Urothelium cell line (cell line): ENCODE data around the gene COL4A4.

Experiments used
- DNase-seq: peaks from one replicate; pipeline ENCODE4 v3.0.0; 2011; ENCODE audit warnings: low spot score, mixed read lengths
- FAIRE-seq: peaks from 2 replicates; lab custom pipeline; 2011; peaks lifted over from hg19 to GRCh38; lab: Jason Lieb, UNC

The COL4A4 gene

DNA sequence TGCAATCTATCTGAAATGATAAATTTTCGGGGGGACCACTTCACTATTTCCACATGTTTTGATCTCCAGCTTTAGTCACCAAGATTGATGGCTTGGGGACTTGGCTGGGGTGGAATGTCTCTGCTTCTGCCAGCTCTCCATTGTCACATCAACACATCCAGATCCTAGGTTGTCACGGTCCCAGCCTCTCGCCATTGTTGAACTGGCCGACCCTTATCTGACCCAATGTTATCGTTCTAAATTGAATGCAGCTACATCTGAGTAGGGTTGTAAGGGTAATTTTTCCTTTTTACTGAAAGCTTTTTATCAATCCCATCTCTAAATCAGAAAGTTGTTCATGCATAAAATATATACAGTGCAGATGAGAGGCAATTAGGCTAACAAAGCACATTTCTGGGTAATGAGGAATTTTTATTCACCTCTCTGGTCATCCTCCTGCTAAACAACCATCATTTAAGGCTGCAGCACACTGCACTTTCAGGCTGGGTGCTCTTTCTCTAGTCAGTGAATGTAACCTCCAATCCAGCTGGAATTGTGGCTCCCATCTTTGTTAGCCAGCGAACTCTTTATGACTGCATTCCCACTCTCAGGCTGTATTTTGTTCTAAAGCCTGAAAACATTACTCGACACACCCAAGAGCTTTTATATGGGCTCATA, 128.2 kb downstream of the COL4A4 start:
- no peak for FAIRE-seq
- no peak for DNase-seq

DNA sequence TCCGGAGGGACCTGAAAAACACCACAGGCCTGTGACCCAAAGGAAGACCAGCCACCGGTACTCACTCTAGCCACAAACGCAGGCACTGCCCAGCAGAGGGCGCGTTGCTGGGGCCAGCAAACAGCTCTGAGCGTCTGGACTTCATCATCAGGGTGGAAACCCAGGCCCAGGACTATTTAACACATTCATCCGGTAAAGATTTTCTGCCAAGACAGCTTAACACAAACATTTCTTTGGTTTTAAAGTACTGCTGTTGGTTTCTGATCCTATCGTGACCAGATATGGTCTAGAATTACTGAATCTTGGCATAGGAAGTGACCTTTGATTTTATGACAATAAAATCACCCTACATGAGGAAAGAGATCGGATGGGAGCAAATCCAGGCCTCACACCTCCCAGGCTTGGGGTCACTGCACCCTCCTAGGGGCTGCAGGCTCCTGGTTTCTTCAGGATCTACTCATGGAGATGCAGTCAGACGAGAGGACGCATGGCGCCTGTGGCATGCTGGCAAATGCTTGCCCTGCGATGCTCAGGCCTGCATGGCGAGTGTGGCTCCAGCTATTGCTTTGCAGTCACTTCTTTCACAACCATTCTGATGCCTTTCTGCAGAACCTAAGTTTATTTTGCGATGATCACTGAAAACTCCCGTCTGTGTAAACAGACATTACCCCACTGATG, 130.4 kb downstream of the COL4A4 start:
- FAIRE-seq: no peak
- DNase-seq: peak; percentile 54

GRCh38 chr2:227031379-227031778, 132.6 kb downstream of the COL4A4 start:
- FAIRE-seq (no peak), DNase-seq (no peak)

- DNase-seq (no peak), FAIRE-seq (no peak)
These were observed 133.2 kb downstream of the COL4A4 start for GRCh38 chr2:227030789-227031188.

DNA sequence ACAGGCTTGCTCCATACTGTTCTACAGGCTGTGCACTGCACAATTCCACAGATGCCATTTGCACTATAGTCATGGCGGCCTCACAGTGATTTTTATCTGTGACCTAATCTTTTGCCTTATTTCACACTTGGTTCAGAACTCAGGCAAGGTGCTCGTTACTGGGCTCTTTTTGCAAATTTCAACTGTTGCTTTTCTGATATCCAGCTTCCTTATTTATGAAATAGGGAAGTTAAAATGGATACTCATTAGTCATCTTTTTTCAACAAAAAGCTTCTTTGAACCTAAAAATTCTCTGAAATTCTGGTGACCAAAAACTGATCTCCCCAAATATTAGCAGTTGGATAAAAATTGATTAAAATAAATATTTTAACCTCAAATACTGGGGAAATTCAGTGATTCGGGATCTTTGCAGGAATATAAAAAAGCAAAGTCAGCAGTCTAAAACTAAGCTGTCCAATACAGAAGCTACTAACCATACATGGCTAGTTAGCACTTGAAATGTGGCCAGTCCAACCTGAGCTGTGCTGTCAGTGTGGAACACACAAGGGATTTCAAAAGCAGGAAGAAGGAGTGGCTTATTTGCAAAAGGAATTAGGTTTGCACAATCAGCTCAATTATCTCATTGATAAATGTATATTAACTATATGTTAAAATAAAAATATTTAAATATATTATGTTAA, 134.4 kb downstream of the COL4A4 start:
- DNase-seq (no peak), FAIRE-seq (no peak)

GRCh38 chr2:227025510-227025909, 138.5 kb downstream of the COL4A4 start:
- FAIRE-seq: no peak
- no peak for DNase-seq

- FAIRE-seq (no peak), DNase-seq (no peak)
These were observed 141.4 kb downstream of the COL4A4 start for GRCh38 chr2:227022608-227023007.

GRCh38 chr2:227020416-227020815, 143.6 kb downstream of the COL4A4 start:
- DNase-seq (no peak), FAIRE-seq (no peak)

GRCh38 chr2:227016894-227017293, 147.1 kb downstream of the COL4A4 start:
- no peak for FAIRE-seq
- DNase-seq: no peak

DNA sequence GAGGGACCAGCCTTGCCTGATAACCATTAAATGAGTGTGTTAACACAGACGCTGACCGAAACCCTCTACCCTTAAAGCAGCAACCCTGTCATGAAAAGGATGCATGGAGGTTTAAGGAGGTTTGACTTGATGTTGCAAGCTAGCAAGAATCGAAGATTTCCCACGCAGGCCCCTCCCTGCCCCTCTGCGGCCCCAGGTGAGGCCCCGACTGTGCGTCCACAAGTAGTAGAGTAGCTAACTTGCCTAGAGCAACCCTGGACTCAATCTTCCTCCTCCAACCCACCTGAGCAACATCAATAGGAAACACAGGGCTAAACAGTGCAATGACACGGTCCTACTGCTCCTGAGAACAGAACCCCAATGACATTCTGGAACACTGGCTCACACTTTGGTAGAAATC, 150.1 kb downstream of the COL4A4 start:
- DNase-seq (no peak), FAIRE-seq (no peak)

GRCh38 chr2:227013330-227013729, 150.7 kb downstream of the COL4A4 start:
- FAIRE-seq (no peak), DNase-seq (no peak)

GRCh38 chr2:227010433-227010832, 153.6 kb downstream of the COL4A4 start:
- DNase-seq: no peak
- no peak for FAIRE-seq

- DNase-seq (no peak), FAIRE-seq (no peak)
These were observed 156.1 kb downstream of the COL4A4 start for GRCh38 chr2:227007940-227008339.

GRCh38 chr2:227007148-227007547, 156.9 kb downstream of the COL4A4 start:
- FAIRE-seq (no peak), DNase-seq (no peak)

DNA sequence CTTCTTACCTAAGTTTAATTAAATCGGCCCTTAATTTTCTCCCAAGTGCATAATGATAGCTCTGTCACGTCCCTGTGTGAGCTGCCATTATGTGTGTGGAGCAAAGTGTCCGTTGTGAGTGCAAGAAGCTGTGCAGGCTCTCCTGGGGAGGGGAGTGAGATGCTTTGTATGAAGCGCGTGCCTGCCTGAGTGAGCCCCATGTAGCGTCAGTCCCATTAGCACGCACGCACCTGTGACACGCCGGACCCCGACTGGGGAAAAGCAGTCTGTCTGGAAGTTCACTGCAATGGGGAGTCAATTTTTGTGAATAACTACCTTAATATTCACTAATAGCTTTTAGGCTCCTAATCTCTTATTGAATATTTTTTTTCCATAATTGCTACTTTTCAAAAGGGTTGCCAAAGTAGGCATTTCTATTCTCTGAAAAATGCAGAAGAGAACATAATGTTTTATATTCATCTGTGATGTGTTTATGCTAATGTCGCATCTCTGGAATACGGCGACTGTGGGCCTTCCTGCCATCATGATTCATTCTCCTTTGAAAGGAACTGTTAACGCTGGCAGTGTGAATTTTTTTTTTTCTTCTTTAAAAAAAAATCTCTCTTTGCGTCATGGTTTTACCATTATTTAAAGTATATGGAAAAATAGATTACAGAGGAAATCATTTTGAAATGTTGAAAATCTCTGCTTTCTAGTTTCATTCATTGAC, 157.7 kb downstream of the COL4A4 start:
- FAIRE-seq (no peak), DNase-seq (no peak)

GRCh38 chr2:227004482-227004881, 159.5 kb downstream of the COL4A4 start:
- no peak for DNase-seq
- no peak for FAIRE-seq

DNA sequence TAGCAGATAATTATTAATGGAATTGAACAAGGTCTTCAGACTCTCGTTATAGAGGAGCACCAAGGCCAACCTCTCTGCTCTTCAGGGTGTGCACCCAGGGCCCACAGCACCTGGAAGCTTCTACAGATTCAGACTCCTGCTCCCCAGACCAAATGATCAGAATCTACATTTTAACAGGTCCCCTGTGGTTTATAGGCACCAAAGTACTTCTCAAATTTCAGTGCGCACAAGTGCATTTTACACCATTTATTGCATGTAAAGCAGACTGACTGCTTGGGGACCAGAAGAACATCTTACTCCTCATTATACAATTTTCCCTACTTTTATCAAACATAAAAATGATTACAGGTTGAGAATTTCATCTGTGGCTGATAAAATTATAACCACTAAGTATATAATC, 163.9 kb downstream of the COL4A4 start:
- FAIRE-seq (no peak), DNase-seq (no peak)

- FAIRE-seq: no peak
- no peak for DNase-seq
These were observed 164.3 kb downstream of the COL4A4 start for GRCh38 chr2:226999661-227000060.

DNA sequence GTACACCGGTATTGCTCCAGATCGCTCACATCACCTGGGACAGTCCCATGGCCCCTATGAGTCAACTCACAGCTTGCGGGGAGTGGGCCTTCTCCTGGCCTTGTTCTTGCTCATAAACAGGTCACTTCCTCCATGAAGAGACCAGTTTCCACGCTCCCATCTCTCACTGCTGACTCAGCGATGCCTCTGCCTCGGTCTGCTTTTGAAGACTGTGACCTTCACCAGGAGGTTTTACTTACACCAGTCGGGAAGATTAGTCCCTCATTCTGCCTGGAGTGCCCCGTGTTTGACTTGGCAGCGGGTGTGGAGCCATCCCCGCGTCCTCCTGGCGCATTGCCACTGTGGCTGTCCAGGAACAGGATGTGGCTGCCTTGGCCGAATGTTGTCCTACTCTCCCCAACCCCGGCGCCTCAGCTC, 168.4 kb downstream of the COL4A4 start:
- DNase-seq (peak; percentile 74), FAIRE-seq (peak; percentile 76)

- DNase-seq: no peak
- FAIRE-seq: no peak
These were observed 169.2 kb downstream of the COL4A4 start for GRCh38 chr2:226994775-226995174.

DNA sequence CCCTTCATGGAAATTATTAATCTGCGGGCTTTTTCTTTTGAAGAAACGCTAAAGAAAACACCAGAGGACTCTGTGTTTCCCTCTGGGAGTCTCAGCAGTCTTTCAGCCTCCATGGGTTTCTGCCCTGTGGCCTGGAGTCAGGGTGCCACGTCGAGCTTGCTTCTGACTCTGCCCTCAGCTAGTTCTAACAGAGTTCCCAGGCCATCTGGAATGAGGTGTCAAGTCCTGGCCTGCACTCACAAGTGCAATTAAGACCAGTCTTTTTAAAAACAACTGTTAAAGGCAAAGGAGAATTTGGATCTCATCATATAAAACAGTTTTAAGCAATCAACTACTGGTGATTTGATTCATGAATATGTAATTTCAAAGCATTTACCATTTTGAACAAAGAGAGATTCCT, 170.8 kb downstream of the COL4A4 start:
- DNase-seq (no peak), FAIRE-seq (no peak)

DNA sequence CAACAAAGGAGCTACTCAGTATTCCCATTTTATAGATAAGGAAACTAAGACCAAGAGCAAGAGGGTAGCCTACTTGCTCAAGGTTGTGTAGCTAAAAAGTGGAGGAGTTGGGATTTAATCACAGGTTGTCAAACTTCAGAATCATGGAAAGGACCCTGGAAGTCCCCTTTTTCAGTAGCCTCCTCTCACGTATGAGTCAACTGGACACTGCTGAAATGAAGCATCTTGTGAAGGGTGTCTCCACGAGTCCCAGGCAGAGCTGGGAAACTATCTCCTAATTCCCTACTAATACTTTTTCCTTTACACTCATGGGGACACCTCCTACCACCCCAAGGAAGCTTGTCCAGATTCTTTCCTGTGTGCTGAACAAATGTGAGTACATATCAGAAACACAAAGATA, 172.3 kb downstream of the COL4A4 start:
- no peak for FAIRE-seq
- DNase-seq: no peak
